NCI-H524 (cell line): ENCODE measurements around the gene TTLL6.
"Not testable (repeated sequence)": the region's sequence is repeated elsewhere in the genome, so short reads cannot be mapped to it uniquely, and the experiment has no call there.

Experiments used
- DNase-seq, 2 experiments: peaks; one replicate each; lab custom pipeline; 2025; lab: John Stamatoyannopoulos, UW

Gene TTLL6

GRCh38 chr17:48722915-48723422 is 94.1 kb downstream of the TTLL6 start, which contains the start of gene PRAC2:
Gene PRAC2, plus strand, starts transcription at chr17:48723185. Its CDS starts 1,226 bp downstream, at chr17:48724411.
- no peak for DNase-seq

GRCh38 chr17:48722201-48722907 is 94.7 kb downstream of the TTLL6 start, which contains the start of gene PRAC1:
Gene PRAC1, minus strand, starts transcription at chr17:48722518. Its CDS starts 126 bp downstream, at chr17:48722392.
- DNase-seq, result no peak

GRCh38 chr17:48721009-48721402 is 96.0 kb downstream of the TTLL6 start:
- no peak for DNase-seq

GRCh38 chr17:48720266-48721008 is 96.6 kb downstream of the TTLL6 start:
- no peak for DNase-seq

- DNase-seq, result no peak
Measured at GRCh38 chr17:48719642-48720265, 97.3 kb downstream of the TTLL6 start.

GRCh38 chr17:48718761-48719641 is 98.0 kb downstream of the TTLL6 start:
- no peak for DNase-seq

- DNase-seq, result no peak
Measured at GRCh38 chr17:48718227-48718760, 98.7 kb downstream of the TTLL6 start.

GRCh38 chr17:48717367-48718226 is 99.4 kb downstream of the TTLL6 start:
- DNase-seq, result no peak

- not testable (repeated sequence) for DNase-seq
Measured at GRCh38 chr17:48716549-48716948, 100.5 kb downstream of the TTLL6 start.

GRCh38 chr17:48715496-48716399 is 101.3 kb downstream of the TTLL6 start:
- peak; percentile 53 to 72 for DNase-seq
